ENCODE data around the gene SNX22.
"Not testable (repeated sequence)": the region's sequence is repeated elsewhere in the genome, so short reads cannot be mapped to it uniquely, and the experiment has no call there.

The SNX22 gene

DNA sequence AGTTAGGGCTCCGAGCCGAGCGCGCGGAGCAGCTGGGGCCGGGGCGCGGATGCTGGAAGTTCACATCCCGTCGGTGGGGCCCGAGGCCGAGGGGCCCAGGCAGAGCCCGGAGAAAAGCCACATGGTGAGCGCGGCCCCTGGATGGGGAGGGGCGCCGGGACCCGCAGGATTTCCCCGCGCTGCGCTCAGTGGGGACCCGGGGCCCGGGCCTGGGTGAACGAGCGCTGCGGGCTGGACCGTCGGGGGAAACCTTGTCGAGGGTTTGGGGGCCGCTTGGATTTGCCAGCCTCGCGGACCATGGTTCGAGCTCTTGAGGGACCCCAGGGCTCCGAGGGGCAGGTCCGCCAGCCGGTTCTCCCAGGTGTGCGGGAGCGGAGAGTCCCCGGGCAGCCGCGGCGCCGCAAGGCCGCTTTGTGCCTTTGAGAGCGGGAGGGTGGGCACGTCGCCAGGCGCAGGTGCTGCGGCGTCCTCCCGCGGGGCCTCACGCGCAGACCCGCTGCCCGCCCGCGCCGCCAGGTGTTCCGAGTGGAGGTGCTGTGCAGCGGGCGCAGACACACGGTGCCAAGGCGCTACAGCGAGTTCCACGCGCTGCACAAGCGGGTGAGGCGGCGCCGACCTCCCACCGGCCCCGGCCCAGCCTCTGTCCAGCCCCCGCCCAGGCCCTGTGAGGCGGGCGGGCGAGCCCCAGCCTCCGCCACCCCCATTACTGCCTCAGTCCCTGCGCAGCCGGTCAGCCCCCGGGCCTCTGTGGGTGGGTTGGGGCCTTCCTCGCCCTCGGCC lies at the start of gene SNX22:
TSS of gene SNX22 (plus strand) at position 5 of the 780 bp plus-strand sequence. CDS start at position 50, 45 bp downstream.
- DNase-seq: no peak

- DNase-seq: no peak
These were observed 49.0 kb upstream of the SNX22 start for GRCh38 chr15:64102497-64102896.

DNA sequence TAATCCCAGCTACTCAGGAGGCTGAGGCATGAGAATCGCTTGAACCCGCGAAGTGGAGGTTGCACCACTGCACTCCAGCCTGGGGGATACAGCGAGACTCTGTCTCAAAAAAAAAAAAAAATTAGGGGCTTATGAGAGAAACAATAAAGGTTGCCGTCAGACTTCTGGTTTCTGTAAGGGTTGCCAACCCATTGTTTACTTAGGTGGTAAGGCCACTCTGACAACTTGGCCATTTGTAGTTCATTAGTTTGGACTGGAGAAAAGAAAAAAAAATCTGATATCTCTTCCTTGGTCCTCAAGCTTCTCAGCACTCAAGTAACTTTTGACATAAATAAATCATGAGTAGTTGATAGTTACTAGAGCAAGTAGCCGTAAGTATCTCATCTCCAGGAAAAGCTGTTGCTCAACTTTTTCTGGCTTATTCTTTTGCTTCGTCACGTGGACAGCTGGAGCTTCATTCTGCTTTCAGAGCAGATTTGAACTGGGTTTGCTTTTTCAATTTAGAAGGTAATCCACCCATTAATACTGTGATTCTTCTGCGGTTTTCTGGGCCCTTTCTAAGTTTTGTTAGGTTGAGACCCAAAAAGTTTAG lies 46.3 kb upstream of the SNX22 start:
- DNase-seq: peak; percentile 83

DNA sequence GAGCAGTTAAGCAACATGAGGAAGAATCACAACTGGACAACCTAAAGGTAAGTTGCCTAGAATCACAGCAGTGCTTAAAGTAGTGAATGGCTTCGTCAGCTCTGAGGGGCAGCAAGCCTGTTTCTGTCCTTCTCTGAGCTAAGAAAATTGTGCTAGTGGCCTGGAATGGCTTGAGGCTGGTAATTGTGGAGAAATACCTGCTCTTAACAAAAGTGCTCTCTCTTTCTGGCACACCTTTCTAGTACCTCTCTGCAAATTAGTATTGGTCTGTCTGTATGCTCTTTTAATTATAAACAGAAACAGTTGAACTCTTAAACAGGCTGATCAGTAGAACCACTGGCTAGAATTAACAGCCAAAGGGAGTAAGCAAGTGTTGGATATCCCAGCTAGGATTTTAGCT lies 44.2 kb upstream of the SNX22 start:
- DNase-seq: no peak

GRCh38 chr15:64110108-64110701 lies 41.3 kb upstream of the SNX22 start:
- DNase-seq: not testable (repeated sequence)

DNA sequence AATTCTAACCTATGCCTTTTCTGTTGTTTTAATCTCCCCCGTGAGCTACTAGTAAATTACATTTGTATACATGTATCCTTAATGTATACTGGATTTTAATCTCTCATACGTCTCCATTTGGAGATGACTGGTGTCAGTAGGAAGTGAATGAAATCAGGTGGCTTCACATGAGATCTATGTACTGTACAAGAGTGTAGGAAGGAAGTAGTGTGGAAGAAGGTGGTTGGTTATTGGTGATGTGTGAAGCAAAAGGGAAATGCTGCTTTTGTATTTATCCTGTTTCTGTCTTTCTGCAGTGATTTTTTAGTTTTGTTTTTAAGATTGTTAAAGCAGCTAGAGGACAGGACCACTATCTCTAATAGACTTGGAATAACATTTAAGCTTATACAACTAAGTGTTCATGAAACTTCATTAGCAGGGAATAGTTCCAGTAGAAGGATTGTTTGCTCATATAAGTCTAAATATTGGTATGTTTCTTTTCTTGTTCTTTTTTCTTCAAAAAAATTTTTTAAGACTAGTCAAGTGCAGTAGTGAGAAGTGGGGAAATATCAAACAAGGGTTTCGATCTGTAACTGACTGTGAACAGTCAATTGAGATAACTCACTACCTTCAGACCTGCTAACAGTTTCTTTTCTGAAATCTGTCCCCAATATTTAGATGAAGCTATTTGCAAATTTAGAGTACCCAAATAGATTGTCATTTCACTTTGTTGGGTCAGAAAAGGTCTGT lies 40.4 kb upstream of the SNX22 start:
- peak; percentile 48 for DNase-seq

GRCh38 chr15:64111679-64112050 lies 39.9 kb upstream of the SNX22 start:
- no peak for DNase-seq

GRCh38 chr15:64112073-64112772 lies 39.3 kb upstream of the SNX22 start:
- peak; percentile 23 for DNase-seq

GRCh38 chr15:64112904-64113303 lies 38.6 kb upstream of the SNX22 start:
- DNase-seq: peak; percentile 91

- no peak for DNase-seq
These were observed 33.6 kb upstream of the SNX22 start for GRCh38 chr15:64117759-64118487.

- DNase-seq: not testable (repeated sequence)
These were observed 31.2 kb upstream of the SNX22 start for GRCh38 chr15:64120322-64120721.

- DNase-seq: no peak
These were observed 29.9 kb upstream of the SNX22 start for GRCh38 chr15:64121614-64122013.

GRCh38 chr15:64122444-64122843 lies 29.1 kb upstream of the SNX22 start:
- DNase-seq: no peak

GRCh38 chr15:64122936-64123351 lies 28.6 kb upstream of the SNX22 start:
- DNase-seq: no peak

GRCh38 chr15:64125978-64126377 lies 25.6 kb upstream of the SNX22 start:
- DNase-seq: no peak

- no peak for DNase-seq
These were observed 23.8 kb upstream of the SNX22 start for GRCh38 chr15:64127521-64128270.

GRCh38 chr15:64130159-64130558 lies 21.4 kb upstream of the SNX22 start:
- no peak for DNase-seq

DNA sequence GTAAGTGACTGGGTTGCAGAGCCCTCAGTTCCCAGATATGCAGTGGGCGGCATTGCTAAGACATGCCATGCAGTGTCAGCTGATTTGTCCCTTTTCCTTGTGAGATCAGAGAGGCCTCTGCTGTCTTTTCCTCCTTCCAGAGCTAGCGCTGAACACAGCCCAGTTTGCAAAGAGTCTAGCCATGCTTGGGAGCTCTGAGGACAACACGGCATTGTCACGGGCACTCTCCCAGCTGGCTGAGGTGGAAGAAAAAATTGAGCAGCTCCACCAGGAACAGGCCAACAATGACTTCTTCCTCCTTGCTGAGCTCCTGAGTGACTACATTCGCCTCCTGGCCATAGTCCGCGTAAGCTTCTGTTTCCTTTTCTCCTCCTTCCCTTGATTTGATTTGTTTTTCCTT lies 20.0 kb upstream of the SNX22 start:
- DNase-seq: no peak

- no peak for DNase-seq
These were observed 19.3 kb upstream of the SNX22 start for GRCh38 chr15:64132217-64132616.

- DNase-seq: no peak
These were observed 17.7 kb upstream of the SNX22 start for GRCh38 chr15:64133623-64134344.

All from inflammatory macrophage treated with lipopolysaccharide for 4 hours (primary cell).